ENCODE data around the gene FAM168A.
"Not testable (repeated sequence)": the region's sequence is repeated elsewhere in the genome, so short reads cannot be mapped to it uniquely, and the experiment has no call there.

Gene FAM168A

DNA sequence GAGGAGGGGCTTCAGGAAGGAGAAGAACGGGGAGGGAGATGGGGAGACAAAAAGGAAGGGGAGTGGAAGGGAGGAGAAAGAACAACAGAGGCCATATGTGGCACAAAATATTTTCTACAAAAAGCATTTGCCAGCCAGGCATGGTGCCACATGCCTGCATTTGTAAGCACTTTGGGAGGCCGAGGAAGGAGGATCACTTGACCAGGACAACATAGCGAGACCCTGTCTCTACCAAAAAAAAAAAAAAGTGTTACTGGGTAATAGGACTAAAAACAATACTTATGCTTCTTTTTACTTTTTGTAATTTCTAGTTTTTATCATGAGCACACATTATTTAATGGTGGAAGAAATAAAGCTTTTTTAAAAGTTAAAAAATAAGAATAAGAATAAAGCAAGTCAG lies 5.3 kb downstream of the FAM168A start:
- no peak for DNase-seq

DNA sequence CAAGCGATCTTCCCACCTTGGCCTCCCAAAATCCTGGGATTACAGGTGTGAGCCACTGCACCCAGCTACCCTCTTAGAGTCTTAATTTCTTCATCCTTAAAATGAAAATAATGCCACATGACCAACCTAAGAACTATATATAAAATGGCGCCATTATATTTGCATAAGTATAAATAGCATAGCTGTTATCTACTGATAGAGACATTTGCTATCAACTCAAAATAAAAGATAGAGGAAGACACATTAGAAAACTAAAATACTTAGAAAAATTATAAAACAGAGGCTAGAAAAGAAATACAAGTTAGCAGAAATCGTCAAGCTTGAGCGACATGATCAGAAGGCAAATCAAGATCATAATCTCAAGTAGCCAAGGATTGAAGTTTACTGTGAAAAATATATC lies 6.2 kb downstream of the FAM168A start:
- DNase-seq: no peak

DNA sequence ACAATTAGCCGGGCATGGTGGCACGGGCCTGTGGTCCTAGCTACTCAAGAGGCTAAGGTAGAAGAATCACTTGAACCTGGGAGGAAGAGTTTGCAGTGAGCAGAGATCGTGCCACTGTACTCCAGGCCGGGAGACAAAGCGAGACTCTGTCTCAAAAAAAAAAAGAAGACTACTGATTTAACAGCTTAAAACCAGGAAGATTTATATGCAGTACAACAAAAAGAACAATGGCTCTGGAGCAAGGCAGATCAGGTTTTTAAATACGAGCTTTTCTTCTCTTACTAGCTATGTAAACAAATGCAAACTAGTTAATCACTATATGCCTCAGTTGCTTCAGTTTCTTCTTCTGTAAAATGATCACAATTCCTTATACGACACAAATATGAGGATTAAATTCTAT lies 6.9 kb downstream of the FAM168A start:
- DNase-seq: no peak

GRCh38 chr11:73586791-73587190 lies 11.1 kb downstream of the FAM168A start:
- no peak for DNase-seq

DNA sequence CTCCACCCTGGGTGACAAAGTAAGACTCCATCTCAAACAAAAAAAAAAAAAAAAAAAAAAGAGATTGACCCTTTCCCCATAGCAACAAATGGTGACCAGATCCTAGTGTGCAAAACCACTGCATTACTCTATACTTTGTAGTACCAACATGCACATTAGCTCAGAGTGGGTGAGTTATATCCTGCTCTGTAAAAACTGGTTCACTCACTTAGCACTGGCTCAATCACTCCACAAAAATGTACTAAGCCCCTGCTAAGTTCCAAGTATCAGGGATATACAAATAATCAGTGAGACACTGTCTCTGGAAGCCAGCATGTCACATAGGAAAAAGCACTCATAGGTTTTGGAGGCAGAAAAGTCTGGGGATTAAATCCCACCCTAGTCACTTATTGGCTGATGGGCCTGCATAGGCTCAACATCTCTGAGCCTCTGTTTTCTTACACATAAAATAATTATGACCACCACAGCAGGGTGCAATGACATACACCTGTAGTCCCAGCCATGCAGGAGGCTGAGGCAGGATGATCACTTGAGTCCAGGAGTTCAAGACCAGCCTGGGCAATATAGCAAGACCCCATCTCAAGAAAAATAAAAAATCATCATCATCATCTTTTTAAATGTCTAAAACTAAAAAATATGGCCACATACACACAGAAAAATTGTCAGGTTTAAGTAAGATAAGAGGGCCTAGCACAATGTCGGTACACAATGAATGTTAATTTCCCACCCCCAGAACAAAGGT lies 11.9 kb downstream of the FAM168A start:
- DNase-seq: no peak

GRCh38 chr11:73584831-73585230 lies 13.1 kb downstream of the FAM168A start:
- no peak for DNase-seq

GRCh38 chr11:73582653-73583052 lies 15.3 kb downstream of the FAM168A start:
- no peak for DNase-seq

- not testable (repeated sequence) for DNase-seq
These were observed 17.2 kb downstream of the FAM168A start for GRCh38 chr11:73580749-73581148.

DNA sequence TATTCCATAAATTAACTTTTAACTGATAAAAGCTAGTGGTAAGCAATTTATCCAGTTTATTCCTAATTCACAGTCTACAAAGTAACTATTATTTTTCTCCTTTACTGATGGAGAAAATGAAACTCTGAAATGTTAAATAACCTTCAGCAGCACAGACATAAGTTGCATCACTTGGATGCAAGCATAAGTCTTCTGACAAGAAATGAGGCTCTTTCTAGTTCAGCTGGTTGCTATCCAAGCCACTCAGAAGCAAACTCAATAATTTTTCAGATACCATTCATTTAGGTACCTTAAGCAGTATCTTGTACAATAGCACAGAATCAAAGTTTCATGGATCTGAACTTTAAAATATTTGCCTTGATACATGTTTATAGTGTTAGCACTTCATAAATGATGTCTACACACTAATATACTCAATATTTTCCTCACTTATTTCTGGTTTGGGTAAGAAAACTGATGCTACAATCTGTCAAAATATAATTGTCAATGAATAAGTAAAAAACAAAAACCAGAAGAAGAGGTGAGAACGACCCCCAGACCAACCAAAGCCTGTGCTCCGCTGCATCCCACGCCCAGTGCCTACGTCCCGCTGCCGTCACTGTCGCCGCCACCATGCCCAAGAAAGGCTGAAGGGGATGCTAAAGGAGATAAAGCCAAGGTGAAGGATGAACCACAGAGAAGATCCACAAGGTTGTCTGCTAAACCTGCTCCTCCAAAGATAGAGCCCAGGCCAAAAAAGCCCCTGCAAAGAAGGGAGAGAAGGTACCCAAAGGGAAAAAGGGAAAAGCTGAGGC lies 18.1 kb downstream of the FAM168A start:
- DNase-seq: no peak

- no peak for DNase-seq
These were observed 19.2 kb downstream of the FAM168A start for GRCh38 chr11:73578592-73579185.

GRCh38 chr11:73577496-73577917 lies 20.4 kb downstream of the FAM168A start:
- DNase-seq: no peak

DNA sequence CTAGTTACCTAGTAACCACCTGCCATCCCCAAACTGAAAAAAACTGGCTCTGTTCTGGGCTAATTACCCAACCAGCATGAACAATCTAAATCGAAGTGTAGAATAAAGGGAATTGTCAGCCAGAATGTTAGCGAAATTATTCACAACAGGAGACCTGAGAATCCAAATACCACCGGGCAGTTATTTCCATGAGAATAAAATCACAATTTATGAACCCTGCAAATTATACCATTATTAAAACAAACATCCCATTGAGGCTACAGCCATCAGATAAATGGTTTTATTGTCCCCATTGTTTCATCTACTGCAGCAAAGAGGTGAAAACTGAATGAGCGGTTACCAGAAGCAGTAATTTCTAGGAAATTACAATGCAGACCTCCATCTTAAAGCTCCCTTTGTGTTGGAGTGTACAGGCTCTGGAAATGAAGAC lies 21.7 kb downstream of the FAM168A start:
- DNase-seq: no peak

DNA sequence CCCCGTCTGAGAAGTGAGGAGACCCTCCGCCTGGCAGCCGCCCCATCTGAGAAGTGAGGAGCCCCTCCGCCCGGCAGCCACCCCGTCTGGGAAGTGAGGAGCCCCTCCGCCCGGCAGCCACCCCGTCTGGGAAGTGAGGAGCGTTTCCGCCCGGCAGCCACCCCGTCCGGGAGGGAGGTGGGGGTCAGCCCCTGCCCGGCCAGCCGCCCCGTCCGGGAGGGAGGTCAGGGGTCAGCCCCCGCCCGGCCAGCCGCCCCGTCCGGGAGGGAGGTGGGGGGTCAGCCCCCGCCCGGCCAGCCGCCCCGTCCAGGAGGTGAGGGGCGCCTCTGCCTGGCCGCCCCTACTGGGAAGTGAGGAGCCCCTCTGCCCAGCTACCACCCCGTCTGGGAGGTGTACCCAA lies 25.9 kb downstream of the FAM168A start:
- DNase-seq: not testable (repeated sequence)

DNA sequence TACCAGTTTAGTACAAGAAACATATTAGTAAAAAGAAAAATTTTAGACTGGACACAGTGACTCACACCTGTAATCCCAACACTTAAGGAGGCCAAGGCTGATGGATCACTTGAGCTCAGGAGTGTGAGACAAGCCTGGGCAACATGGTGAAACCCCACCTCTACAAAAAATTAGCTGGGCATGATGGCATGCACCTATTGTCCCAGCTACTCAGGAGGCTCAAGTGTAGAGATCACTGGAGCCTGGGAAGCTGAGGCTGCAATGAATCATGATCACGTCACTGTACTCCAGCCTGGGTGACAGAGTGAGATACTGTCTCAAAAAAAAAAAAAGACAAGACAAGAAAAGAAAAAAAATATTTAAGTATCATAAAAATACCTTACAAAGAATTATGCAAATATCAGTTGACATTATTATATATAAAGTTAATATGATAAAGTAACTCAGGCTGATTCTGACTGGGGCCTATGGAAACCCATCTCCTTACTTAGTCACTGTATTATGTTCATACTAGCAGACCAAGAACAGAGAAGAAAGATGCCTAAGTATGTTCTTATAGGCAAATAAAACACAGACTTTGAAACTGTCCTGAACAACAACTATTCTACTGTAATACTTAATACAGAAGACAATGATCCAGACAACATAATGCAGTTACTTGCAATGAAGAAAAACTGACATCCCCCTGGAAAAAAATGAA lies 27.3 kb downstream of the FAM168A start:
- DNase-seq: no peak

DNA sequence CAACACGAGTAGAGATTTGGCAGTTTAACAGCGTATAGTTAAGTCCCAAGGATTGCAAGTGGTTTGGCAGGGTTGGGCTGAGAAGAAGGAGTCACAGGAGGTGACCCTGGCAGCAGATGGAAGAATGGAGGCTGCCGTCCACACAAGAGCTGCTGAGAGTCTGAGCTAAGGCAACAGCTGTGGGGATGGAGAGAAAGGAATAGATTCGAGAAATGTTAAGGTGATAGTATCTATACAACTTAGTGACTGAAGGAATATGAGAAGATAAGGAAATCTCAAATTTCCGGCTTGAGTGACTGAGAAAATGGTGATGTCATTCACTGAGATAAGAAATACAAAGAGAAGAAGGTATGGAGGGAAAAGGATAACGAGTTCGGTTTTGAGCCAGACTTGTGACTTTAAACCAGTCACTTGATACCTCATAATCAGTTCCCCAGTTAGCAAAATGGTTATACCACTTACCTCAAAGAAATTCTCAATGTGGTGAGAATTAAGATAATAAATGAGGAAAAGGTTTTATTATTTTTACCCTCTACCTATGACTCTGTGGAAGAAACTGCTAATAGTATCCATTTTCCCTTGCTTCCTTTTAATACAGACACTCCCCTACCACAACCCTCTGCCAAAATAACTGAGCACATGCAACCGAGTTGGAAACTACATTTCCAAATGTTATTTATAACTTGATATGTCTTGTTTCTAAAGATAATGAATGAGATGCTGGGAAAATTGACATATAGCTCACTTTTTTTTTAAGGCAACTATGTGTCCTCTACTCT lies 30.7 kb downstream of the FAM168A start:
- DNase-seq: no peak

GRCh38 chr11:73566422-73566821 lies 31.5 kb downstream of the FAM168A start:
- no peak for DNase-seq

DNA sequence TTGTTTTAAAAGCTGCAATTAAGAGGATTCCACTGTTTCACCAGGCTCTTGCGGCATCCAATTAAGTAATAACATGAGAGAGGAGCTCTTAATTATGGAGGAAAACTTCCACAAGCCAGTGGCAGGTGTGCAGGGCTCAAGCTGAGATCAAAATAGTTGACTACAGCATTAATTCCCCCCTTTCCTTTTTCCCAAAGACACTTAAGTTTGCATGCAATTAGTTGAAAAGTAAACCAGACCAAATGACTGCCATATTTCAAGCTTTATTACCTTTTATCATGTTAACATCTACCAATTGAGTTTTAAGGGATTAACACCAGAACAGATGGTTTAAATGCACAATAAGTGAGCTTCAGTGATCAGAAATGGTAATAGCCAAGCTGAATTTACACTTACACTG lies 32.1 kb downstream of the FAM168A start:
- no peak for DNase-seq

- no peak for DNase-seq
These were observed 33.0 kb downstream of the FAM168A start for GRCh38 chr11:73564903-73565302.

- no peak for DNase-seq
These were observed 34.2 kb downstream of the FAM168A start for GRCh38 chr11:73563539-73564200.

DNA sequence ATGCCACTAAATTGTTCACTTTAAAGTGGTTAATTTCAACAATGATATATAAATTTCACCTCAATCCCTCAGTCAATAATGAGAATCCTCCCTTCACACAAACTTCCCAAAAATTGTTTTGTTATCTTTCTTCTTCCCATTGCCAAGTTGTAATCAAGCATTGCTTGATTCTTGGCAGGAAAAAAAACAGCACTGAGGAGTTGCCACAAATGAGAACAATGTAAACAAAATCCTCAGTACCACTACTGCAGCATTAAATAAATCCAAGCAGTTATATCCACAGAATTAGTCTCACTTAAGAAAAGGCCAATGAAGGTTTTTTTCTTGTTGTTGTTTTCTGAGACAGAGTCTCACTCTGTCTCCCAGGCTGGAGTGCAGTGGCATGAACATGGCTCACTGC lies 38.2 kb downstream of the FAM168A start:
- no peak for DNase-seq

DNA sequence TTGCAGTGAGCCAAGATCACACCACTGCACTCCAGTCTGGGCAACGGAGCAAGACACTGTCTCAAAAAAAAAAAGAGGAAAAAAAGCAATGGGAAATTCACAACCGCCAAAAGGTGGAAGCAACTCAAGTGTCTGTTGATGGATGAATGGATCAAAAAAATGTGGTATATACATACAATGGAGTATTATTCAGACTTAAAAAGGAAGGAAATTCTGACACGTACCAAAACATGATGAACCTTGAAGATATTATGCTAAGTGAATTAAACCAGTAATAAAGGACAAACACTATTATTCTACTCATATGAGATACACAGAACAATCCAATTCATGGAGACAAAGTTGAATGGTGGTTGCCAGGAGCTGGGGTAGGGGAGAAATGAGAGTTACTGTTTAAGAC lies 40.9 kb downstream of the FAM168A start:
- DNase-seq: no peak

GRCh38 chr11:73555615-73556014 lies 42.3 kb downstream of the FAM168A start:
- DNase-seq: no peak

Measured in stimulated activated CD4-positive, alpha-beta T cell treated with anti-CD3 and anti-CD28 coated beads, Interleukin-2, amount 100 ng/mL, for 24 hours (primary cell).